Activated CD8-positive, alpha-beta memory T cell treated with anti-CD3 and anti-CD28 coated beads, Interleukin-2, amount 10 ng/mL, durations not matched to agents 7 days and 5 days (primary cell): ENCODE measurements around the gene EIF4H. TPM values are rescaled to one million over a fixed set of nuclear protein-coding genes. Genes with fewer than 3 reads are reported as not detected.

Experiments
- ATAC-seq: fragments of 150-1000 bp; cut with Tn5 transposase; one replicate; pipeline ENCODE4 v1.10.0; 2021; ENCODE audit warnings: moderate library complexity
- CTCF ChIA-PET: fragments of 350-600 bp; sonication (Branson Sonifier 250); formaldehyde crosslinking; loops from one replicate; lab custom pipeline; 2021; ENCODE audit warnings: antibody characterized with exemption; lab: Charles Lee
- DNase-seq: peaks from one replicate; pipeline ENCODE4 v3.0.0-alpha.2; 2020
- H3K27ac Mint-ChIP-seq: one replicate; pipeline ENCODE4 v1.8.0; 2021; ENCODE audit warnings: mild to moderate bottlenecking, mixed read lengths
- H3K27me3 Mint-ChIP-seq: one replicate; pipeline ENCODE4 v1.8.0; 2021; ENCODE audit warnings: mixed read lengths
- H3K36me3 Mint-ChIP-seq: one replicate; pipeline ENCODE4 v1.8.0; 2021; ENCODE audit warnings: mild to moderate bottlenecking, mixed read lengths
- H3K4me1 Mint-ChIP-seq: one replicate; pipeline ENCODE4 v1.8.0; 2021; ENCODE audit warnings: mixed read lengths
- H3K4me3 Mint-ChIP-seq: one replicate; pipeline ENCODE4 v1.8.0; 2021; ENCODE audit warnings: mild to moderate bottlenecking, moderate library complexity, mixed read lengths
- H3K9me3 Mint-ChIP-seq: one replicate; pipeline ENCODE4 v1.8.0; 2022; ENCODE audit warnings: low read depth, mixed read lengths
- total RNA-seq, 2 experiments: library from RNA; stranded (reverse); gene quantifications; one replicate each; pipeline ENCODE4 v1.2.3, GENCODE V29; 2021

The EIF4H gene
- total RNA-seq, 2 experiments from 2014 or later = 278 to 322 TPM

DNA sequence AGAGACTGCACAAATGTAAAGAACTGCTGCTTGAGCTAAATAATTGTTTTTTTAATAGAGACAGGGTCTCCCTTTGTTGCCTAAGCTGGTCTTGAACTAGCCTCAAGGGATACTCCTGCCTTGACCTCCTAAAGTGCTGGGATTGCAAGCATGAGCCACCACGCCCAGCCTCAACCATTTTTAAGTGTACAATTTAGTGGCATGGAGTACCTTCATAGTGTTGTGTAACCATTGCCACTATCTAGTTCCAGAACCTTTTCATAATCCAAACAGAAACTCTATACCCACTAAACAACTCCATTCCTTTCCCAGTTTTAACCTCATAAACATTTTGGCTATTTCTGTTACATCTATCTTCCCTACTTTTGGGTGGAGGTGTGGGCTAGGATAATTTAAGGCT, 6.7 kb downstream of the EIF4H start:
- Mint-ChIP-seq H3K4me1 (peaks cover 77% of the 10 kb centered on the region), H3K27ac (no peak overlapping the region), H3K27me3 (no peaks in the 10 kb centered on the region), H3K9me3 (no peaks in the 10 kb centered on the region), H3K4me3 (no peak overlapping the region), H3K36me3 (peaks cover 42% of the 10 kb centered on the region)
- DNase-seq (no peak), ATAC-seq (no peak)
- CTCF ChIA-PET = interaction anchor here (0.9 to 7.0 kb wide), 2 partner anchors 23 to 26 kb away, joined by 3 to 40 read pairs; no protein-coding TSS in a partner anchor

DNA sequence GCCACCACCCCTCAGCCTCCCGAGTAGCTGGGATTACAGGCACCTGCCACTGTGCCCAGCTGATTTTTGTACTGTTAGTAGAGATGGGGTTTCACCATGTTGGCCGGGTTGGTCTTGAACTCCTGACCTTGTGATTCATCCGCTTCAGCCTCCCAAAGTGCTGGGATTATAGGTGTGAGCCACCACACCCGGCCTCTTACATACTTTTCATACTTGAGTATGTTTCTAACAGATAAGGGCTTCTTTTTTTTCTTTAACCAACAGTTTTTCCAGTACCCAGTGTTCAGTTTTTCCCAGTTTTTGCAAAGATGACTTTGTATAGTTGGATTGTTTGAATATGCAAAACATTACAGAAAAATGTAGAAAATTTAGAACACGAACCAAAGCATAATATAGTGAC, 7.7 kb downstream of the EIF4H start:
- no peaks in the 10 kb centered on the region for H3K9me3 Mint-ChIP-seq
- H3K4me1 Mint-ChIP-seq = peaks cover 73% of the 10 kb centered on the region
- CTCF ChIA-PET = interaction anchor here (1.2 to 7.0 kb wide), 2 partner anchors 12 to 25 kb away, joined by 3 to 40 read pairs; no protein-coding TSS in a partner anchor
- H3K27me3 Mint-ChIP-seq = no peaks in the 10 kb centered on the region
- DNase-seq (no peak), ATAC-seq (no peak)
- peaks cover 41% of the 10 kb centered on the region for H3K36me3 Mint-ChIP-seq
- H3K27ac Mint-ChIP-seq = no peak overlapping the region
- H3K4me3 Mint-ChIP-seq = no peak overlapping the region

GRCh38 chr7:74182453-74183090, 8.4 kb downstream of the EIF4H start:
- H3K4me3 Mint-ChIP-seq = no peak overlapping the region
- ATAC-seq (no peak), DNase-seq (no peak)
- H3K27ac Mint-ChIP-seq = peak overlapping the region; percentile 35
- no peaks in the 10 kb centered on the region for H3K27me3 Mint-ChIP-seq
- CTCF ChIA-PET = interaction anchor here (1.2 to 7.0 kb wide), 4 partner anchors 11 to 269 kb away, joined by 3 to 40 read pairs (median 6); no protein-coding TSS in a partner anchor
- peaks cover 41% of the 10 kb centered on the region for H3K36me3 Mint-ChIP-seq
- peaks cover 73% of the 10 kb centered on the region for H3K4me1 Mint-ChIP-seq
- no peaks in the 10 kb centered on the region for H3K9me3 Mint-ChIP-seq

DNA sequence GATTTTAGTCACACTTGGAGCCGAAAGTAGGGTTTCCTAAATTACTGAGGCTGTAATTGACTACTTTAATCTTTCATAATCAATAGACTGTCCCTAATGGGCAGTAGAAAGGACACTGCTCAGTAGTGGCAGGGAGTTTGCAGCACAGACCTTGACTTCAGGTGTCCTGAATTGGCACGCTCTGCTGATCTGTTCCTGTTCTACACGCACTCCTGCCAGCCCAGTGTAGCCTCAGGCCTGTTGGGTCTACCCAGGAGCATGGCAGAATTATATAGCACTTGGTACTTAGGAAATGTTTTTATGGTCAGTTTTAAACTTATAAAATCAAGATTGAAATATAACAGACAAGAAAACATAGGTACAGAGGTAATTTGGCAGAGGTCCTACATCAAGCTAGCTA, 9.0 kb downstream of the EIF4H start:
- H3K9me3 Mint-ChIP-seq = no peaks in the 10 kb centered on the region
- DNase-seq = no peak
- peak overlapping the region; percentile 54 for H3K27ac Mint-ChIP-seq
- no peak overlapping the region for H3K4me3 Mint-ChIP-seq
- H3K4me1 Mint-ChIP-seq = peaks cover 70% of the 10 kb centered on the region
- no peaks in the 10 kb centered on the region for H3K27me3 Mint-ChIP-seq
- H3K36me3 Mint-ChIP-seq = peaks cover 44% of the 10 kb centered on the region
- no peak for ATAC-seq
- CTCF ChIA-PET = interaction anchor here (0.6 to 2.0 kb wide), 14 partner anchors 8 to 269 kb away, joined by 3 to 16 read pairs (median 4); partner anchors contain the start of genes LAT2, LIMK1 and RFC2

GRCh38 chr7:74183653-74184450, 9.7 kb downstream of the EIF4H start:
- peak overlapping the region; percentile 54 for H3K27ac Mint-ChIP-seq
- no peaks in the 10 kb centered on the region for H3K27me3 Mint-ChIP-seq
- H3K4me3 Mint-ChIP-seq = no peak overlapping the region
- peaks cover 47% of the 10 kb centered on the region for H3K36me3 Mint-ChIP-seq
- DNase-seq (peak; percentile 50), ATAC-seq (peak; percentile 73)
- H3K9me3 Mint-ChIP-seq = no peaks in the 10 kb centered on the region
- H3K4me1 Mint-ChIP-seq = peaks cover 66% of the 10 kb centered on the region
- CTCF ChIA-PET = interaction anchor here (0.6 to 2.0 kb wide), 16 partner anchors 9 to 268 kb away, joined by 3 to 16 read pairs (median 4); partner anchors contain the start of genes LAT2, LIMK1 and RFC2

DNA sequence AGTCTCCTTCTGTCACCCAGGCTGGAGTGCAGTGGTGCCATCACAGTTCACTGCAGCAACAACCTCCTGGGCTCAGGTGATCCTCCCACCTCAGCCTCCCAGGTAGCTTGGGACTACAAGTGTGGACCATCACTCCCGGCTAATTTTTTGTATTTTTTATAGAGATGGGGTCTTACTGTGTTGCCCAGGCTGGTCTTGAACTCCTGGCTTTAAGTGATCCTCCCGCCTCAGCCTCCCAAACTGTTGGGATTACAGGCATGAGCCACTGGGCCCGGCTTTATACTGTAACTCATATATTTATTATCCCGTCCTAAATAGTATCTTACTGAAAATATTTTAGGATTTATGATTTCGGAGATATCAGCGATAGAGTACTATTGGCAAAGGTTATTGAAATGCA, 10.9 kb downstream of the EIF4H start:
- Mint-ChIP-seq H3K27ac (peak overlapping the region; percentile 22), H3K4me3 (no peak overlapping the region)

DNA sequence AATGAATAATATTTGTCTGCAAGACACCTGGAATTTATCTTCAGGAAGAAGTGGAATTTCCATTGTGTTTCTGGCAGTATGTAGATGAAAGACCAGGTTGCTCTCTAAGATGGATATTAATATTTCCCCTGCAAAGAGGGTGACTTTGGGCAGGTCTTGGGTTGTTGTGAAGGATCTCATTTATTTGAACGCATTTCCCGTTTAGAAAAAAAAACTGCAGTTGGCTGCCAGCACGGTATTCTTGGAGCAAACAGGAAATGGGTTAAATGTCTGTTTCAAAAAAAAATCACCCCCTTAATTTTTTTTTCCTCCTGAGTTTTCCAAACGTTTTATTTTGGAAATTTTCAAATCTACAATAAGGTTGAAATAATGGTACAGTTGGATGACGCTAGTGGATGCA, 11.5 kb downstream of the EIF4H start:
- Mint-ChIP-seq H3K9me3 (no peaks in the 10 kb centered on the region), H3K4me3 (no peak overlapping the region), H3K27ac (peak overlapping the region; percentile 50), H3K27me3 (no peaks in the 10 kb centered on the region), H3K36me3 (peaks cover 59% of the 10 kb centered on the region), H3K4me1 (peaks cover 54% of the 10 kb centered on the region)
- CTCF ChIA-PET = interaction anchor here (1.6 to 1.7 kb wide), 2 partner anchors 10 to 120 kb away, joined by 5 to 8 read pairs; no protein-coding TSS in a partner anchor
- ATAC-seq = no peak
- no peak for DNase-seq

More for the DNA sequence above, 10.9 kb downstream of the EIF4H start:
- H3K36me3 Mint-ChIP-seq = peaks cover 55% of the 10 kb centered on the region
- peaks cover 59% of the 10 kb centered on the region for H3K4me1 Mint-ChIP-seq
- no peaks in the 10 kb centered on the region for H3K9me3 Mint-ChIP-seq
- DNase-seq (no peak), ATAC-seq (no peak)
- CTCF ChIA-PET = interaction anchor here (1.1 to 2.0 kb wide), 4 partner anchors 10 to 216 kb away, joined by 3 to 9 read pairs (median 6); no protein-coding TSS in a partner anchor
- H3K27me3 Mint-ChIP-seq = no peaks in the 10 kb centered on the region

DNA sequence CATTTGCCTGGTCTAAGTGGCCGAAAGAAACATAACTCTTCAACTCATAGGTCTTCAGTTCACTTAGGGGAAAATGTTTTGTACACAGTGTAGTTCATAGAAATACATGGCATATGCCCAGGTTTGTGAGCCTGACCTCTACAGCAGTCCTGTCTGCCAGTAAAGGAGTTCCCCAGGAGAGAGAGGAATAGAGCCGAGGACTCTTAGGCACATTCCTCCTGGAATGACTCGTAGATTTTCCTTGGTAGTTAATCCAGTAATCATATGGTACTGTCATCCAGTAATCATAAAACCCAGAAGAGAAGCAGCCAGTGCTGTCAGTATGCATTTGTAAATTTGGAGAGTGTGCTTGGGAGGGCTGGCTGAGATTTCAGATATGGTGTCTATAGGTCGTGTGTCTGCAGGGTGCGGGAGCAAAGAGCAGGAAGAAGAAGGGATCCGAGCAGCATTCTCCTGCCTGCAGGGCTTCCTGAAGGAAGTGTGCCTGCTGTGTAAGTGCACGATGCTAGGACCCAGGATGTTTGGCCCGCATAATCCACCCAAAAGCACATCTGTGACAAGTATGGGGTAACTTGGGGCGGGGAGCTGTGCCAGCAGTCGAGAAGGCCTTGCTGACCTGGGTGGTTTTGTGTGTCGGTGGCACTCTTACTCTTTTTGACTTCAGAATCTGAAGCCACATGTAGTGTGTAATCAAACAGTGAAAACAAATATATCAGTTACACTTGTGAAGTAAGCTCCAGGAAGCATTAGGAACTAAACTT, 13.9 kb downstream of the EIF4H start:
- Mint-ChIP-seq H3K9me3 (no peaks in the 10 kb centered on the region), H3K27me3 (no peaks in the 10 kb centered on the region), H3K36me3 (peaks cover 67% of the 10 kb centered on the region), H3K4me1 (peaks cover 37% of the 10 kb centered on the region), H3K4me3 (no peak overlapping the region), H3K27ac (no peak overlapping the region)
- DNase-seq (no peak), ATAC-seq (no peak)
- CTCF ChIA-PET = interaction anchor here (1.6 kb wide), 1 partner anchor 23 kb away, joined by 4 read pairs; no protein-coding TSS in a partner anchor

GRCh38 chr7:74190259-74190658, 16.1 kb downstream of the EIF4H start:
- Mint-ChIP-seq H3K27ac (no peak overlapping the region), H3K4me3 (no peak overlapping the region), H3K36me3 (peaks cover 79% of the 10 kb centered on the region), H3K4me1 (peaks cover 24% of the 10 kb centered on the region), H3K9me3 (no peaks in the 10 kb centered on the region), H3K27me3 (no peaks in the 10 kb centered on the region)
- CTCF ChIA-PET = interaction anchor here (0.7 to 5.7 kb wide), 4 partner anchors 12 to 210 kb away, joined by 3 to 38 read pairs (median 6); partner anchors contain the start of gene EIF4H
- DNase-seq = no peak
- no peak for ATAC-seq

DNA sequence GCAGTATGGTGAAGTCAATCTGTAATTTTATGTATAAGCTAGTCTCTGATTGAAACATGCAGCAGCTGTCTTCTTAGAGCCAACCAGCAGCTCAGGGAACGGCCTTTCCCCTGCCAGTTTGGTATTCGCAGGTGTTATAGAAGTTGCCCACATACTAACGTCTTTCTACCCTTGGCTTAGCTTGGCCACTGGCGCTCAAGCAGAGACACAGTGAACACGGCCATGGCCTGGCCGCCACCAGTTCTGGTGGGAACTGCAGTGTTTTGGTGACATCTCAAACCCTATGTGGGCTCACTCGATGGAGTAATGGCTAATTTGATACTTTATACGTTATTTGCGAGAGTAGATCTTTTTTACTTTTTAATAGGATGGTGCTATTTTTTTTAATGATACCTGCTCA, 17.1 kb downstream of the EIF4H start:
- DNase-seq = no peak
- Mint-ChIP-seq H3K27ac (no peak overlapping the region), H3K9me3 (no peaks in the 10 kb centered on the region), H3K4me1 (peaks cover 23% of the 10 kb centered on the region), H3K36me3 (peaks cover 78% of the 10 kb centered on the region), H3K27me3 (no peaks in the 10 kb centered on the region), H3K4me3 (no peak overlapping the region)
- no peak for ATAC-seq
- CTCF ChIA-PET = interaction anchor here (1.5 to 5.7 kb wide), 3 partner anchors 9 to 16 kb away, joined by 4 to 38 read pairs (median 8); partner anchors contain the start of gene EIF4H

GRCh38 chr7:74193054-74193453, 18.9 kb downstream of the EIF4H start:
- ATAC-seq = no peak
- Mint-ChIP-seq H3K36me3 (peaks cover 71% of the 10 kb centered on the region), H3K4me1 (peaks cover 16% of the 10 kb centered on the region)

GRCh38 chr7:74193913-74194312, 19.8 kb downstream of the EIF4H start:
- DNase-seq (no peak), ATAC-seq (no peak)
- CTCF ChIA-PET = interaction anchor here (0.5 to 5.7 kb wide), 7 partner anchors 11 to 207 kb away, joined by 3 to 38 read pairs (median 6); no protein-coding TSS in a partner anchor
- no peak overlapping the region for H3K27ac Mint-ChIP-seq
- peaks cover 64% of the 10 kb centered on the region for H3K36me3 Mint-ChIP-seq
- H3K27me3 Mint-ChIP-seq = no peaks in the 10 kb centered on the region
- H3K9me3 Mint-ChIP-seq = no peaks in the 10 kb centered on the region
- H3K4me1 Mint-ChIP-seq = peaks cover 16% of the 10 kb centered on the region
- H3K4me3 Mint-ChIP-seq = no peak overlapping the region

More at GRCh38 chr7:74193054-74193453, 18.9 kb downstream of the EIF4H start:
- Mint-ChIP-seq H3K27ac (no peak overlapping the region), H3K4me3 (no peak overlapping the region), H3K27me3 (no peaks in the 10 kb centered on the region), H3K9me3 (no peaks in the 10 kb centered on the region)
- CTCF ChIA-PET = interaction anchor here (1.3 to 5.7 kb wide), 4 partner anchors 10 to 208 kb away, joined by 3 to 38 read pairs (median 8); no protein-coding TSS in a partner anchor
- no peak for DNase-seq
